Coronary artery (tissue), 2 donors: ENCODE data around the gene SH3D19.

ENCODE experiments used
- DNase-seq: peaks from one replicate; pipeline ENCODE4 v3.0.0-alpha.2; 2017; ENCODE audit warnings: low spot score
- H3K27ac ChIP-seq, 2 donors: fragments of 200-600 bp; sonication (generic); one replicate each; pipeline ENCODE4 v1.5.1; 2016 to 2019
- H3K4me3 ChIP-seq: fragments of 200-600 bp; sonication (generic); 2 replicates; pipeline ENCODE4 v1.5.1; 2016; ENCODE audit warnings: mild to moderate bottlenecking, moderate library complexity
- CTCF ChIP-seq: fragments of 200-600 bp; sonication (generic); IDR thresholded peaks from one replicate; pipeline ENCODE4 v1.5.1; 2019; ENCODE audit warnings: antibody characterized with exemption

Gene SH3D19

GRCh38 chr4:151325111-151325948 lies at the start of gene SH3D19:
SH3D19 (minus strand) TSS chr4:151325605; CDS start chr4:151325352, 253 bp downstream.
- Histone ChIP-seq H3K4me3 (peak within 1 kb of the TSS; percentile 82), H3K27ac (peak within 1 kb of the TSS; percentile 91 to 92)
- no peak for TF ChIP-seq CTCF
- DNase-seq = peak; percentile 77

- Histone ChIP-seq H3K27ac (no peak overlapping the region), H3K4me3 (no peak overlapping the region)
- DNase-seq = peak; percentile 79
- TF ChIP-seq CTCF = peak; percentile 87
Measured at GRCh38 chr4:151362404-151363164, 37.2 kb upstream of the SH3D19 start.

- no peak for DNase-seq
- H3K4me3 ChIP-seq = no peak overlapping the region
- TF ChIP-seq CTCF = no peak
- no peak overlapping the region for H3K27ac ChIP-seq
Measured at GRCh38 chr4:151361966-151362365, 36.6 kb upstream of the SH3D19 start.

GRCh38 chr4:151361126-151361525 lies 35.7 kb upstream of the SH3D19 start:
- no peak for DNase-seq
- no peak overlapping the region for H3K4me3 ChIP-seq
- H3K27ac ChIP-seq = no peak overlapping the region
- TF ChIP-seq CTCF = no peak

DNA sequence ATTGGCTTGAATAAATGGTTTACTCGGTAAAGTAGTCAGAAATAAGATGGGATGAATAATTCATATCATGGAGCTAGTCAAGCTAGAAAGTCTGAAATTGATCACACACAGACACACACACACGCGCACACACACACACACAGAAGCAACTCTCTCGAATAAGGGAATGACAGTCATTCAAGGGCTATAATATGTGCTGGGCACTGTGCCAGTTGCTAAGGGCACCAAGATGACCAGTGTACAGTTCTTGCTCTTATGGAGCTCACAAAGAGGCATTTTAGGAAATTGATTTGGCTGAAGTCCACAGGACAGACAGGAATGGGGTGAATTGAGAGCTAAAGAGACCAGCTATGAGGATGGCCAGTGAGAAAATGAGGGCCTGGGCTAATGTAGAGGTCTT lies 34.2 kb upstream of the SH3D19 start:
- no peak for TF ChIP-seq CTCF
- Histone ChIP-seq H3K4me3 (no peak overlapping the region), H3K27ac (no peak overlapping the region)
- DNase-seq = no peak

GRCh38 chr4:151358266-151358665 lies 32.9 kb upstream of the SH3D19 start:
- no peak for DNase-seq
- Histone ChIP-seq H3K4me3 (no peak overlapping the region), H3K27ac (no peak overlapping the region)
- TF ChIP-seq CTCF = no peak
